OCI-LY7 (cell line): Measurements from ENCODE around the gene RBP3.

ENCODE experiments used
- CTCF ChIP-seq: fragments of 200-600 bp; sonication (generic); conservative IDR thresholded peaks from 2 replicates; pipeline ENCODE4 v1.5.1; 2014; ENCODE audit warnings: mild to moderate bottlenecking, antibody characterized with exemption, low read length, moderate library complexity, mixed read lengths
- EZH2phosphoT487 ChIP-seq: fragments of 200-600 bp; sonication (generic); IDR thresholded peaks from 2 replicates; pipeline ENCODE4 v1.6.1; 2018; ENCODE audit warnings: low read depth, borderline replicate concordance, mild to moderate bottlenecking, mixed run types, antibody characterized with exemption, low read length, moderate library complexity, mixed read lengths

GRCh38 chr10:47379901-47380300 is 31.7 kb downstream of the RBP3 start:
- TF ChIP-seq CTCF (no peak), EZH2phosphoT487 (no peak)
